ENCODE measurements around the gene PRRT1B.

- TF ChIP-seq CTCF (IDR thresholded peaks at IDR 0.05) (no peak), EP300 (IDR thresholded peaks at IDR 0.05) (no peak), POLR2A (IDR thresholded peaks at IDR 0.05) (no peak)
Observed at GRCh38 chr9:131517761-131518190, 27.5 kb upstream of the PRRT1B start.
